GM21447 (cell line): ENCODE results near the gene DSCAM.
"Not testable (repeated sequence)": the region's sequence is repeated elsewhere in the genome, so short reads cannot be mapped to it uniquely, and the experiment has no call there.

Experiments
- ATAC-seq: cut with Tn5 transposase; IDR thresholded peaks from one replicate; pipeline ENCODE4 v1.9.1; 2021; ENCODE audit not compliant: unreplicated experiment

DSCAM gene

GRCh38 chr21:40269239-40269638 is 577.7 kb downstream of the DSCAM start:
- no peak for ATAC-seq

GRCh38 chr21:40258456-40258855 is 588.5 kb downstream of the DSCAM start:
- not testable (repeated sequence) for ATAC-seq

GRCh38 chr21:40257342-40257741 is 589.6 kb downstream of the DSCAM start:
- ATAC-seq: no peak

GRCh38 chr21:40255518-40256444 is 591.2 kb downstream of the DSCAM start:
- ATAC-seq: no peak

- ATAC-seq: no peak
Measured at GRCh38 chr21:40254540-40255465, 592.2 kb downstream of the DSCAM start.

GRCh38 chr21:40253112-40253511 is 593.8 kb downstream of the DSCAM start:
- no peak for ATAC-seq

- ATAC-seq: no peak
Measured at GRCh38 chr21:40250514-40251294, 596.3 kb downstream of the DSCAM start.

- ATAC-seq: no peak
Measured at GRCh38 chr21:40244981-40245380, 602.0 kb downstream of the DSCAM start.

GRCh38 chr21:40243685-40244084 is 603.3 kb downstream of the DSCAM start:
- ATAC-seq: no peak

GRCh38 chr21:40242586-40243265 is 604.2 kb downstream of the DSCAM start:
- ATAC-seq: no peak

GRCh38 chr21:40235528-40235927 is 611.4 kb downstream of the DSCAM start:
- ATAC-seq: no peak

GRCh38 chr21:40231979-40232378 is 615.0 kb downstream of the DSCAM start:
- no peak for ATAC-seq

- no peak for ATAC-seq
Measured at GRCh38 chr21:40227096-40227495, 619.9 kb downstream of the DSCAM start.

- ATAC-seq: no peak
Measured at GRCh38 chr21:40215941-40216340, 631.0 kb downstream of the DSCAM start.

- ATAC-seq: no peak
Measured at GRCh38 chr21:40210251-40210650, 636.7 kb downstream of the DSCAM start.

GRCh38 chr21:40208948-40209345 is 638.0 kb downstream of the DSCAM start:
- no peak for ATAC-seq

- no peak for ATAC-seq
Measured at GRCh38 chr21:40208206-40208947, 638.6 kb downstream of the DSCAM start.

GRCh38 chr21:40200946-40201345 is 646.0 kb downstream of the DSCAM start:
- ATAC-seq: no peak

GRCh38 chr21:40200126-40200525 is 646.8 kb downstream of the DSCAM start:
- no peak for ATAC-seq
